GM21447 (cell line): ENCODE results near the gene CRELD1.
A peak's percentile ranks its signal among the peaks of the same experiment; 100 is the strongest.
"Not testable (repeated sequence)": the region's sequence is repeated elsewhere in the genome, so short reads cannot be mapped to it uniquely, and the experiment has no call there.

Experiments
- ATAC-seq: cut with Tn5 transposase; IDR thresholded peaks from one replicate; pipeline ENCODE4 v1.9.1; 2021; ENCODE audit not compliant: unreplicated experiment

Gene CRELD1

DNA sequence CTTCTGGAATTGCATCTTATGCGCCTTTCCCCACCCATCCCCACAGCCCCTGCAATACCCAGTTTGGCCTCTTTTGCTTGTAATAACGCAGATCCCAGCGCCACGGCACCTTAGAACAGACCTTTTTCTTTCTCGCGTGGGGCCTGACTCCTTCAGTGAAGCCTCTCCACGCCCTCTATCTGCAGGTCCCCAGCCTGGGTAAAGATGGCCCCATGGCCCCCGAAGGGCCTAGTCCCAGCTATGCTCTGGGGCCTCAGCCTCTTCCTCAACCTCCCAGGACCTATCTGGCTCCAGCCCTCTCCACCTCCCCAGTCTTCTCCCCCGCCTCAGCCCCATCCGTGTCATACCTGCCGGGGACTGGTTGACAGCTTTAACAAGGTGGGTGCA is 594 bp downstream of the CRELD1 start:
- no peak for ATAC-seq

DNA sequence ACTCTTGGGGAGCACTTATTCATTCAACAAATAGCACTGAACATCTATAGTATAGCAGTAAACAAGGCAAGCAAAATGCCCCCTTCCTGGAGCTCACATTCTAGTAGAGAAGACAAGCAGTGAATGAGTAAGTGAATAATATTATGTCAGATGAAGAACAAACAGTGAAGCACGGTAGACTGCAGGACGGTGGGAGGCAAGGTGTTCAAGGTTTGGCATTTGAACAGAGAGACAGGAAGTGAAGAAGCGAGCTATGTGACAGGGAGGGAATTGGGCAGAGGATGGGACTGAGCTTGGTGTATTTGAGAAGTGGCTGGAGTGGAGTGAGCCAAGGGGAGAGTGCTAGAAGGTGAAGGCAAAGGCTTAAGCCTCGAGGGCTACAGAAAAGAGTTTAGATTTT is 1.4 kb downstream of the CRELD1 start:
- ATAC-seq = no peak

DNA sequence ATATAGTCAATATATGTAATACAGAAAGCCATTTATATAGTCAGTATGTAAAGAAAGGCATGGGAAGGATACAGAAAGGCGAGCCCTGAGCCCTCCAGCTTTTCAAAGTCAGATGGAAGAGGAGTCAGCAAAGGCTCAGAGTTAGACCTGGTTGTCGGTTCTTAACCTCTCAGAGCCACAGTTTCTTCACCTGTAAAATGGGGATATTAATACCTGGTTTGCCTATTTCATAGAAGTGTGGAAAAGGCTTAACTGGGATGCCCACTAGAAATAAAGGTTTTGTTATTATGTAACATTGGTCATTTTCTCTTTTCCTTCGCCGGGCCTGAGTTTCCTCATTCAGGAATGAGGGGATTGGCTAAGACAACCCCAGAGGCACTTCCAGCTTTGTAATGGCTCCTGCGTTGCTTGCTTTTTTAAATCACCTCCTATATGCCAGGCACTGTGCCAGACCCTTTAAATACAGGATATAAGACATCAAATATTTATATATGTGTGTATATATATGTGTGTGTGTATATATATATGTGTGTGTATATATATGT is 2.4 kb downstream of the CRELD1 start:
- no peak for ATAC-seq

GRCh38 chr3:9937486-9938238 is 4.0 kb downstream of the CRELD1 start:
- ATAC-seq = no peak

DNA sequence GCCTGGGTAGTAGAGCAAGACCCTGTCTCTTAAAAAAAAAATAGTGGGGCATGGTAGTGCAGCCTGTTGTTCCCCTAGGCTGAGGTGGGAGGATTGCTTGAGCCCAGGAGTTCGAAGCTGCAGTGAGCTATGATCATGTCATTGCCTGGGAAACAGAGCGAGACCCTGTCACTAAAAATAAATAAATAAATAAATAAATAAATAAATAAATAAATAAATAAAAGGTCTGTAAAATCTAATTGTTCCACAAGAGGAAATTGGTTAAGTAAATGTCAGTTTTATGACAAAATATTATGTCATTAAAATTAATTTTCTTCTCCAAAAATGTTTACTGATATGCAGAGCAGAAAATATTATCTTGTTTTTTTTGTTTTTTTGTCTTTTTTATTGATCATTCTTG is 5.3 kb downstream of the CRELD1 start:
- no peak for ATAC-seq

DNA sequence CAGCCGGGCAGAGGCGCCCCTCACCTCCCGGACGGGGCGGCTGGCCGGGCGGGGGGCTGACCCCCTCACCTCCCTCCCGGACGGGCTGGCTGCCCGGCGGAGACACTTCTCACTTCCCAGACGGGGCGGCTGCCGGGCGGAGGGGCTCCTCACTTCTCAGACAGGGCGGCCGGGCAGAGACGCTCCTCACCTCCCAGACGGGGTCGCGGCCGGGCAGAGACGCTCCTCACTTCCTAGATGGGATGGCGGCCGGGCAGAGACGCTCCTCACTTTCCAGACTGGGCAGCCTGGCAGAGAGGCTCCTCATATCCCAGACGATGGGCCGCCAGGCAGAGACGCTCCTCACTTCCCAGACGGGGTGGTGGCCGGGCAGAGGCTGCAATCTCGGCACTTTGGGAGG is 6.3 kb downstream of the CRELD1 start:
- not testable (repeated sequence) for ATAC-seq

GRCh38 chr3:9940746-9941145 is 7.1 kb downstream of the CRELD1 start:
- no peak for ATAC-seq

GRCh38 chr3:9942164-9942563 is 8.5 kb downstream of the CRELD1 start:
- no peak for ATAC-seq

DNA sequence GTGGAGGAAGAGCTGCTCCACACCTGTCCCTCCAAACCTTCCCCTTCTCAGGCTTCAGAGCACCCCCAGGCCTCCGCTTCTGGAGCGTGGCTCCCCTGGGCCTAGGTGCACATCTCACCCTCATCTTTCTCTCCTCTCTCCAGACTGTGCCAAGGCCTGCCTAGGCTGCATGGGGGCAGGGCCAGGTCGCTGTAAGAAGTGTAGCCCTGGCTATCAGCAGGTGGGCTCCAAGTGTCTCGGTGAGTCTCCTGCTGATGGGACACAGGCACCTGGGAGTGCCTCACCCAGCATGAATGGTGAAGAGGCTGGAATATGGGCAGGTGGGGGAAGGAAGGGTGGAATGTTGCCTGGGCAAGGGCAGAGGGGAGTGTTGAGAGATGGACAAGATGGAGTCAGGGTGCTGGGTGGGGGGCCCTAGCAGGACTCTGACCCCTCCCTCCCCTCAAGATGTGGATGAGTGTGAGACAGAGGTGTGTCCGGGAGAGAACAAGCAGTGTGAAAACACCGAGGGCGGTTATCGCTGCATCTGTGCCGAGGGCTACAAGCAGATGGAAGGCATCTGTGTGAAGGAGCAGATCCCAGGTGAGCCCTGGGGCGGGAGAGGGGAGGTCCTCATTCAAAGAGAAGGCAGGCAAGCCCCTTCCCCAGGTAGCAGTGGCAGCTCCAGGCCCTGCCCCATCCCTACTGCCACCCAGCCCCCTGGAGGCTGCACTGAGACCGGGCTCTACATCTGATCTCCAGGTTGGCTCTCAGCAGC is 9.5 kb downstream of the CRELD1 start:
- ATAC-seq = no peak

DNA sequence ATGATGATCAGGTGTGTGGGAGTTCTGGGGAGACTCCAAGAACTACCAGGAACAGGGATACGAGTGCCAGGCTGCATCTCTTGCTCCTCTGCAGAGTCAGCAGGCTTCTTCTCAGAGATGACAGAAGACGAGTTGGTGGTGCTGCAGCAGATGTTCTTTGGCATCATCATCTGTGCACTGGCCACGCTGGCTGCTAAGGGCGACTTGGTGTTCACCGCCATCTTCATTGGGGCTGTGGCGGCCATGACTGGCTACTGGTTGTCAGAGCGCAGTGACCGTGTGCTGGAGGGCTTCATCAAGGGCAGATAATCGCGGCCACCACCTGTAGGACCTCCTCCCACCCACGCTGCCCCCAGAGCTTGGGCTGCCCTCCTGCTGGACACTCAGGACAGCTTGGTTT is 10.6 kb downstream of the CRELD1 start:
- ATAC-seq = no peak

GRCh38 chr3:9945358-9945757 is 11.7 kb downstream of the CRELD1 start:
- ATAC-seq = no peak

- ATAC-seq = no peak
These were observed 12.7 kb downstream of the CRELD1 start for GRCh38 chr3:9946112-9947024.

GRCh38 chr3:9947025-9947995 is 13.7 kb downstream of the CRELD1 start:
- no peak for ATAC-seq

DNA sequence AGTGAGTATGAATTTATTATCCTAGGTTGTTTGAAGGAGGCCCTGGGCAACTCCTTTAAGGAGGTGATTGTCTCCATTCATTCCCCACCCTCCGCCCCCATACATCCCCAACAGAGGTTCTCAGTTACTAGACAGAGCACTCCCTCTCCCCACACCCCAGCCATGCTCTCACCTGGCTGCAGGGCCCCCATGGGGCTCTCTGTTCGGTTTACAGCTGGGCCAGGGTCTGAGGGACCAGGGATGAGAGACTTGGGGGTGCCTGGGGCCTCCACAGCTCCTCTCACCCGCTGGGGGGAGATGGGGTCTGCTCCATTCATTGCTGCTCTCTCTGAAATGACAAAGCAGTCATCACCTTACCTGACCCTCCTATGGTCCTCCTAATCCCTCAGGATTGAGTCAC is 15.0 kb downstream of the CRELD1 start:
- ATAC-seq = no peak

GRCh38 chr3:9949115-9949514 is 15.5 kb downstream of the CRELD1 start:
- ATAC-seq = no peak

DNA sequence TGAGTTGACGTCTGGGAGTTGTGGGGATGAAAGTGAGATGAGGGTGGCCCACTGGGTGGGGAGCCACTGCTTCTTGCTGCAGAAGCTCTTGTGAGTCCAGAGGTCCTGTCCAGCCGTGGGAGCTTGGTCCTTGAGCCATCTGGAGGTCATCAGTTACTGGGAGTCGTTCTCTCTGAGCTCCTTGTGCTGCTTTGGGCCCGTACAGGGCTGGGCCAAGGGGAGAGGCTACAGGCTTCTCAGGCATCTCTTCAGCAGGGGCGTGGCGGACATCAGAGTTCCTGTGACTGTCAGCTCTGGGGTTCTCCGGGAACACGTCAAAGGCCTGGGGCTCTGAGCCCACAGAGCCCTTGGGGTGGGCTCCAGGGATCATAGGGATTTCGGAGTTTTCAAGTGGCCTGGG is 16.0 kb downstream of the CRELD1 start:
- ATAC-seq = no peak

DNA sequence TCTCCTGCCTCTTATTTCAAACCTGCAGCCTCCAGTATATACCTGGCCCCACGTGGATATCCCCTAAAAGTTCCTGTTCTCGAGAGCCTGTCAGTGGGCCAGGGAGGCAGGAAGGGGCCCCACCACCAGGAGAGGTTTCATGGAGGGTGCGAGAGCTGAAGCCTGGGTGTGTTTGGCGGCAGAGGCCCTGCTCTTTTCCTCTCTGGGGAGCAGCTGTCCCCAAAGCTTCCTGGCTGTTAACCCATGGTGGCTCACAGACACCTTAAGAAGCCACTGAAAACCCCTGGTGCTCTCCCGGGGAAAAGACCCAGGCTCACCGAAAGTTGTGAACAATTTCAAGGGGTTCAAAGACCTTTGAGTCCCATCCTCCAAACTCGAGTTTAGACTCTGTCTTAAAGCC is 17.5 kb downstream of the CRELD1 start:
- ATAC-seq = peak; percentile 54

- peak; percentile 24 for ATAC-seq
These were observed 17.9 kb downstream of the CRELD1 start for GRCh38 chr3:9951598-9951961.

- ATAC-seq = peak; percentile 69
These were observed 18.6 kb downstream of the CRELD1 start, which contains the start of gene PRRT3 for GRCh38 chr3:9951962-9952805. TSS of gene PRRT3 (minus strand) at chr3:9952408. CDS start at chr3:9950115, 2,293 bp downstream.
